ENCODE data around the gene FBXW9. TPM values are rescaled to one million over a fixed set of nuclear protein-coding genes. Genes with fewer than 3 reads are reported as not detected.
"Not testable (repeated sequence)": the region's sequence is repeated elsewhere in the genome, so short reads cannot be mapped to it uniquely, and the experiment has no call there.

FBXW9 gene
- polyA plus RNA-seq, 2 donors: 5.0 to 12.3 TPM

- 96 to 99% methylated on average over 3 of the region's 3 CpGs for WGBS, 2 donors
- peaks cover 0 to 7% of the 10 kb centered on the region in 2 donors for H3K4me1 ChIP-seq (ENCODE audit: control insufficient read depth in 2 of 2, insufficient read depth in 2 of 2, low read length in 1 of 2)
- no peak overlapping the region for H3K27ac ChIP-seq (ENCODE audit: low read depth in 2 of 2, low read length in 1 of 2)
- peaks cover 14 to 37% of the 10 kb centered on the region in 2 donors for H3K36me3 ChIP-seq (ENCODE audit: control insufficient read depth in 2 of 2, insufficient read depth in 2 of 2, low read length in 1 of 2)
- H3K4me3 ChIP-seq (ENCODE audit: low read depth in 1 of 2, low read length in 2 of 2): no peak overlapping the region
- no peaks in the 10 kb centered on the region for H3K9me3 ChIP-seq (ENCODE audit: control insufficient read depth in 2 of 2, insufficient read depth in 1 of 2, low read depth in 1 of 2, low read length in 1 of 2)
- no peaks in the 10 kb centered on the region for H3K27me3 ChIP-seq (ENCODE audit: control insufficient read depth in 1 of 2, insufficient read depth in 2 of 2, low read length in 2 of 2)
These were observed 19.5 kb upstream of the FBXW9 start for GRCh38 chr19:12715929-12716328.

GRCh38 chr19:12715102-12715501 is 18.7 kb upstream of the FBXW9 start:
- 94 to 95% methylated on average over 15 of the region's 15 CpGs for WGBS, 2 donors
- no peak overlapping the region for H3K4me3 ChIP-seq (ENCODE audit: low read depth in 1 of 2, low read length in 2 of 2)
- peaks cover 17 to 42% of the 10 kb centered on the region in 2 donors for H3K36me3 ChIP-seq (ENCODE audit: control insufficient read depth in 2 of 2, insufficient read depth in 2 of 2, low read length in 1 of 2)
- H3K27ac ChIP-seq (ENCODE audit: low read depth in 2 of 2, low read length in 1 of 2): no peak overlapping the region
- H3K9me3 ChIP-seq (ENCODE audit: control insufficient read depth in 2 of 2, insufficient read depth in 1 of 2, low read depth in 1 of 2, low read length in 1 of 2): no peaks in the 10 kb centered on the region
- H3K4me1 ChIP-seq (ENCODE audit: control insufficient read depth in 2 of 2, insufficient read depth in 2 of 2, low read length in 1 of 2): peaks cover 0 to 4% of the 10 kb centered on the region in 2 donors
- no peaks in the 10 kb centered on the region for H3K27me3 ChIP-seq (ENCODE audit: control insufficient read depth in 1 of 2, insufficient read depth in 2 of 2, low read length in 2 of 2)

GRCh38 chr19:12713304-12713703 is 16.9 kb upstream of the FBXW9 start:
- not testable (repeated sequence) for H3K4me3 ChIP-seq (ENCODE audit: low read depth in 1 of 2, low read length in 2 of 2); H3K27ac ChIP-seq (ENCODE audit: low read depth in 2 of 2, low read length in 1 of 2); H3K27me3 ChIP-seq (ENCODE audit: control insufficient read depth in 1 of 2, insufficient read depth in 2 of 2, low read length in 2 of 2); H3K9me3 ChIP-seq (ENCODE audit: control insufficient read depth in 2 of 2, insufficient read depth in 1 of 2, low read depth in 1 of 2, low read length in 1 of 2); H3K4me1 ChIP-seq (ENCODE audit: control insufficient read depth in 2 of 2, insufficient read depth in 2 of 2, low read length in 1 of 2)
- peaks cover 19 to 42% of the 10 kb centered on the region in 2 donors for H3K36me3 ChIP-seq (ENCODE audit: control insufficient read depth in 2 of 2, insufficient read depth in 2 of 2, low read length in 1 of 2)
- WGBS, 2 donors: 90 to 95% methylated on average over 9 of the region's 9 CpGs

GRCh38 chr19:12712077-12712476 is 15.6 kb upstream of the FBXW9 start:
- H3K4me3 ChIP-seq (ENCODE audit: low read depth in 1 of 2, low read length in 2 of 2); H3K4me1 ChIP-seq (ENCODE audit: control insufficient read depth in 2 of 2, insufficient read depth in 2 of 2, low read length in 1 of 2); H3K27me3 ChIP-seq (ENCODE audit: control insufficient read depth in 1 of 2, insufficient read depth in 2 of 2, low read length in 2 of 2); H3K9me3 ChIP-seq (ENCODE audit: control insufficient read depth in 2 of 2, insufficient read depth in 1 of 2, low read depth in 1 of 2, low read length in 1 of 2); H3K27ac ChIP-seq (ENCODE audit: low read depth in 2 of 2, low read length in 1 of 2): not testable (repeated sequence)
- 41 to 64% methylated on average over 9 to 12 of the region's 14 CpGs for WGBS, 2 donors
- H3K36me3 ChIP-seq (ENCODE audit: control insufficient read depth in 2 of 2, insufficient read depth in 2 of 2, low read length in 1 of 2): peaks cover 19 to 42% of the 10 kb centered on the region in 2 donors

- WGBS, 2 donors: 93 to 94% methylated on average over 17 of the region's 17 CpGs
- no peaks in the 10 kb centered on the region for H3K27me3 ChIP-seq (ENCODE audit: control insufficient read depth in 1 of 2, insufficient read depth in 2 of 2, low read length in 2 of 2)
- peaks cover 23 to 45% of the 10 kb centered on the region in 2 donors for H3K36me3 ChIP-seq (ENCODE audit: control insufficient read depth in 2 of 2, insufficient read depth in 2 of 2, low read length in 1 of 2)
- no peak overlapping the region for H3K27ac ChIP-seq (ENCODE audit: low read depth in 2 of 2, low read length in 1 of 2)
- H3K4me1 ChIP-seq (ENCODE audit: control insufficient read depth in 2 of 2, insufficient read depth in 2 of 2, low read length in 1 of 2): no peaks in the 10 kb centered on the region
- H3K9me3 ChIP-seq (ENCODE audit: control insufficient read depth in 2 of 2, insufficient read depth in 1 of 2, low read depth in 1 of 2, low read length in 1 of 2): no peaks in the 10 kb centered on the region
- H3K4me3 ChIP-seq (ENCODE audit: low read depth in 1 of 2, low read length in 2 of 2): no peak overlapping the region
These were observed 14.8 kb upstream of the FBXW9 start for GRCh38 chr19:12711187-12711586.

GRCh38 chr19:12708641-12709040 is 12.2 kb upstream of the FBXW9 start:
- WGBS, 2 donors: 94 to 95% methylated on average over 8 of the region's 8 CpGs
- Histone ChIP-seq H3K36me3 (ENCODE audit: control insufficient read depth in 2 of 2, insufficient read depth in 2 of 2, low read length in 1 of 2) (peaks cover 25 to 44% of the 10 kb centered on the region in 2 donors), H3K4me1 (ENCODE audit: control insufficient read depth in 2 of 2, insufficient read depth in 2 of 2, low read length in 1 of 2) (no peaks in the 10 kb centered on the region), H3K27ac (ENCODE audit: low read depth in 2 of 2, low read length in 1 of 2) (no peak overlapping the region), H3K4me3 (ENCODE audit: low read depth in 1 of 2, low read length in 2 of 2) (no peak overlapping the region), H3K27me3 (ENCODE audit: control insufficient read depth in 1 of 2, insufficient read depth in 2 of 2, low read length in 2 of 2) (no peaks in the 10 kb centered on the region), H3K9me3 (ENCODE audit: control insufficient read depth in 2 of 2, insufficient read depth in 1 of 2, low read depth in 1 of 2, low read length in 1 of 2) (no peaks in the 10 kb centered on the region)

GRCh38 chr19:12706332-12706718 is 9.9 kb upstream of the FBXW9 start:
- H3K4me3 ChIP-seq (ENCODE audit: low read depth in 1 of 2, low read length in 2 of 2): no peak overlapping the region
- no peaks in the 10 kb centered on the region for H3K9me3 ChIP-seq (ENCODE audit: control insufficient read depth in 2 of 2, insufficient read depth in 1 of 2, low read depth in 1 of 2, low read length in 1 of 2)
- peaks cover 31 to 56% of the 10 kb centered on the region in 2 donors for H3K36me3 ChIP-seq (ENCODE audit: control insufficient read depth in 2 of 2, insufficient read depth in 2 of 2, low read length in 1 of 2)
- no peak overlapping the region for H3K27ac ChIP-seq (ENCODE audit: low read depth in 2 of 2, low read length in 1 of 2)
- H3K4me1 ChIP-seq (ENCODE audit: control insufficient read depth in 2 of 2, insufficient read depth in 2 of 2, low read length in 1 of 2): no peaks in the 10 kb centered on the region
- H3K27me3 ChIP-seq (ENCODE audit: control insufficient read depth in 1 of 2, insufficient read depth in 2 of 2, low read length in 2 of 2): no peaks in the 10 kb centered on the region
- 93 to 95% methylated on average over 13 of the region's 13 CpGs for WGBS, 2 donors

GRCh38 chr19:12705654-12706331 is 9.4 kb upstream of the FBXW9 start:
- Histone ChIP-seq H3K9me3 (ENCODE audit: control insufficient read depth in 2 of 2, insufficient read depth in 1 of 2, low read depth in 1 of 2, low read length in 1 of 2) (no peaks in the 10 kb centered on the region), H3K4me1 (ENCODE audit: control insufficient read depth in 2 of 2, insufficient read depth in 2 of 2, low read length in 1 of 2) (no peaks in the 10 kb centered on the region), H3K4me3 (ENCODE audit: low read depth in 1 of 2, low read length in 2 of 2) (no peak overlapping the region), H3K27ac (ENCODE audit: low read depth in 2 of 2, low read length in 1 of 2) (no peak overlapping the region), H3K36me3 (ENCODE audit: control insufficient read depth in 2 of 2, insufficient read depth in 2 of 2, low read length in 1 of 2) (peaks cover 33 to 58% of the 10 kb centered on the region in 2 donors), H3K27me3 (ENCODE audit: control insufficient read depth in 1 of 2, insufficient read depth in 2 of 2, low read length in 2 of 2) (no peaks in the 10 kb centered on the region)
- 90 to 92% methylated on average over 29 of the region's 29 CpGs for WGBS, 2 donors

- Histone ChIP-seq H3K4me3 (ENCODE audit: low read depth in 1 of 2, low read length in 2 of 2) (no peak overlapping the region), H3K36me3 (ENCODE audit: control insufficient read depth in 2 of 2, insufficient read depth in 2 of 2, low read length in 1 of 2) (peaks cover 36 to 58% of the 10 kb centered on the region in 2 donors), H3K27me3 (ENCODE audit: control insufficient read depth in 1 of 2, insufficient read depth in 2 of 2, low read length in 2 of 2) (no peaks in the 10 kb centered on the region), H3K27ac (ENCODE audit: low read depth in 2 of 2, low read length in 1 of 2) (no peak overlapping the region), H3K4me1 (ENCODE audit: control insufficient read depth in 2 of 2, insufficient read depth in 2 of 2, low read length in 1 of 2) (no peaks in the 10 kb centered on the region), H3K9me3 (ENCODE audit: control insufficient read depth in 2 of 2, insufficient read depth in 1 of 2, low read depth in 1 of 2, low read length in 1 of 2) (no peaks in the 10 kb centered on the region)
- WGBS, 2 donors: 92 to 93% methylated on average over 13 of the region's 13 CpGs
These were observed 8.7 kb upstream of the FBXW9 start for GRCh38 chr19:12705169-12705568.

- Histone ChIP-seq H3K36me3 (ENCODE audit: control insufficient read depth in 2 of 2, insufficient read depth in 2 of 2, low read length in 1 of 2) (peaks cover 34 to 50% of the 10 kb centered on the region in 2 donors), H3K27ac (ENCODE audit: low read depth in 2 of 2, low read length in 1 of 2) (no peak overlapping the region), H3K4me3 (ENCODE audit: low read depth in 1 of 2, low read length in 2 of 2) (no peak overlapping the region), H3K4me1 (ENCODE audit: control insufficient read depth in 2 of 2, insufficient read depth in 2 of 2, low read length in 1 of 2) (no peaks in the 10 kb centered on the region), H3K27me3 (ENCODE audit: control insufficient read depth in 1 of 2, insufficient read depth in 2 of 2, low read length in 2 of 2) (no peaks in the 10 kb centered on the region), H3K9me3 (ENCODE audit: control insufficient read depth in 2 of 2, insufficient read depth in 1 of 2, low read depth in 1 of 2, low read length in 1 of 2) (no peaks in the 10 kb centered on the region)
- WGBS, 2 donors: 65 to 70% methylated on average over 9 of the region's 9 CpGs
These were observed 6.6 kb upstream of the FBXW9 start for GRCh38 chr19:12703046-12703445.

All from esophagus (tissue), 2 donors.